Measurements from ENCODE around the gene AGPAT4. TPM values are rescaled to one million over a fixed set of nuclear protein-coding genes. Genes with fewer than 3 reads are reported as not detected.

The AGPAT4 gene
- 1 to 10 TPM; 7.0 to 7.9 TPM for total RNA-seq

GRCh38 chr6:161273752-161274487 is at the start of gene AGPAT4:
TSS of gene AGPAT4 (minus strand) at chr6:161274061. CDS start at chr6:161232213, 41,848 bp downstream.

